IPS-18a (cell line): ENCODE results near the gene EID2.

Source experiments
- H3K27ac ChIP-seq: one replicate; pipeline ENCODE4 v1.5.1; 2013; ENCODE audit warnings: low read length
- H3K27me3 ChIP-seq: one replicate; pipeline ENCODE4 v1.6.1; 2013; ENCODE audit warnings: mild to moderate bottlenecking, low read length; ENCODE audit not compliant: control insufficient read depth, insufficient read depth
- H3K36me3 ChIP-seq: one replicate; pipeline ENCODE4 v1.6.1; 2013; ENCODE audit warnings: low read depth, low read length; ENCODE audit not compliant: control insufficient read depth
- H3K4me1 ChIP-seq: one replicate; pipeline ENCODE4 v1.6.1; 2013; ENCODE audit warnings: low read depth, low read length; ENCODE audit not compliant: control insufficient read depth
- H3K4me3 ChIP-seq: one replicate; pipeline ENCODE4 v1.5.1; 2013; ENCODE audit warnings: low read length
- H3K9ac ChIP-seq: one replicate; pipeline ENCODE4 v1.6.1; 2013; ENCODE audit warnings: mild to moderate bottlenecking, low read length, moderate library complexity
- H3K9me3 ChIP-seq: one replicate; pipeline ENCODE4 v1.6.1; 2013; ENCODE audit warnings: low read depth, low read length; ENCODE audit not compliant: control insufficient read depth

The EID2 gene

GRCh38 chr19:39497996-39498797 is 41.8 kb downstream of the EID2 start:
- H3K27ac ChIP-seq: no peak overlapping the region
- no peaks in the 10 kb centered on the region for H3K9me3 ChIP-seq
- peak overlapping the region; percentile 36 for H3K9ac ChIP-seq
- peaks cover 7% of the 10 kb centered on the region for H3K4me1 ChIP-seq
- H3K4me3 ChIP-seq: peak overlapping the region; percentile 52
- H3K36me3 ChIP-seq: no peaks in the 10 kb centered on the region
- H3K27me3 ChIP-seq: peaks cover 61% of the 10 kb centered on the region

- no peaks in the 10 kb centered on the region for H3K9me3 ChIP-seq
- no peak overlapping the region for H3K9ac ChIP-seq
- peaks cover 11% of the 10 kb centered on the region for H3K4me1 ChIP-seq
- peaks cover 57% of the 10 kb centered on the region for H3K27me3 ChIP-seq
- H3K27ac ChIP-seq: no peak overlapping the region
- peak overlapping the region; percentile 52 for H3K4me3 ChIP-seq
- no peaks in the 10 kb centered on the region for H3K36me3 ChIP-seq
Observed at GRCh38 chr19:39497701-39497995, 42.3 kb downstream of the EID2 start.

- Histone ChIP-seq H3K4me1 (peaks cover 11% of the 10 kb centered on the region), H3K4me3 (no peak overlapping the region), H3K9ac (no peak overlapping the region), H3K36me3 (no peaks in the 10 kb centered on the region), H3K27ac (no peak overlapping the region), H3K9me3 (no peaks in the 10 kb centered on the region), H3K27me3 (peaks cover 42% of the 10 kb centered on the region)
Observed at GRCh38 chr19:39496063-39496462, 43.9 kb downstream of the EID2 start.

- H3K36me3 ChIP-seq: peaks cover 7% of the 10 kb centered on the region
- H3K9ac ChIP-seq: no peak overlapping the region
- no peak overlapping the region for H3K4me3 ChIP-seq
- peaks cover 28% of the 10 kb centered on the region for H3K27me3 ChIP-seq
- H3K27ac ChIP-seq: no peak overlapping the region
- peaks cover 11% of the 10 kb centered on the region for H3K4me1 ChIP-seq
- no peaks in the 10 kb centered on the region for H3K9me3 ChIP-seq
Observed at GRCh38 chr19:39494661-39495060, 45.3 kb downstream of the EID2 start.

- no peak overlapping the region for H3K4me3 ChIP-seq
- no peak overlapping the region for H3K27ac ChIP-seq
- H3K36me3 ChIP-seq: peaks cover 26% of the 10 kb centered on the region
- H3K4me1 ChIP-seq: peaks cover 4% of the 10 kb centered on the region
- no peak overlapping the region for H3K9ac ChIP-seq
- H3K9me3 ChIP-seq: no peaks in the 10 kb centered on the region
- peaks cover 9% of the 10 kb centered on the region for H3K27me3 ChIP-seq
Observed at GRCh38 chr19:39492788-39493187, 47.2 kb downstream of the EID2 start.

GRCh38 chr19:39492225-39492624 is 47.7 kb downstream of the EID2 start:
- H3K4me1 ChIP-seq: peaks cover 4% of the 10 kb centered on the region
- H3K36me3 ChIP-seq: peaks cover 26% of the 10 kb centered on the region
- no peaks in the 10 kb centered on the region for H3K9me3 ChIP-seq
- H3K27me3 ChIP-seq: peaks cover 4% of the 10 kb centered on the region
- H3K4me3 ChIP-seq: no peak overlapping the region
- H3K27ac ChIP-seq: no peak overlapping the region
- H3K9ac ChIP-seq: no peak overlapping the region

GRCh38 chr19:39489756-39490155 is 50.2 kb downstream of the EID2 start:
- no peaks in the 10 kb centered on the region for H3K27me3 ChIP-seq
- H3K9ac ChIP-seq: no peak overlapping the region
- no peak overlapping the region for H3K4me3 ChIP-seq
- peaks cover 49% of the 10 kb centered on the region for H3K36me3 ChIP-seq
- no peaks in the 10 kb centered on the region for H3K9me3 ChIP-seq
- peaks cover 4% of the 10 kb centered on the region for H3K4me1 ChIP-seq
- H3K27ac ChIP-seq: no peak overlapping the region
